GM12865 (cell line): Measurements from ENCODE around the gene MAMDC4.

Source experiments
- DNase-seq: peaks from one replicate; pipeline ENCODE4 v3.0.0; 2010; ENCODE audit warnings: low read depth
- H3K4me3 ChIP-seq: 2 replicates; pipeline ENCODE4 v1.5.1; 2011; ENCODE audit warnings: mild to moderate bottlenecking, low read depth, low read length, control low read depth
- TF ChIP-seq, protein P1 (sequence below): IDR thresholded peaks from 2 replicates; pipeline ENCODE4 v1.5.1; 2011; ENCODE audit warnings: low read length, control low read depth, low read depth, inconsistent platforms; ENCODE audit not compliant: insufficient read depth; ENCODE audit errors: missing control alignments

Gene MAMDC4

DNA sequence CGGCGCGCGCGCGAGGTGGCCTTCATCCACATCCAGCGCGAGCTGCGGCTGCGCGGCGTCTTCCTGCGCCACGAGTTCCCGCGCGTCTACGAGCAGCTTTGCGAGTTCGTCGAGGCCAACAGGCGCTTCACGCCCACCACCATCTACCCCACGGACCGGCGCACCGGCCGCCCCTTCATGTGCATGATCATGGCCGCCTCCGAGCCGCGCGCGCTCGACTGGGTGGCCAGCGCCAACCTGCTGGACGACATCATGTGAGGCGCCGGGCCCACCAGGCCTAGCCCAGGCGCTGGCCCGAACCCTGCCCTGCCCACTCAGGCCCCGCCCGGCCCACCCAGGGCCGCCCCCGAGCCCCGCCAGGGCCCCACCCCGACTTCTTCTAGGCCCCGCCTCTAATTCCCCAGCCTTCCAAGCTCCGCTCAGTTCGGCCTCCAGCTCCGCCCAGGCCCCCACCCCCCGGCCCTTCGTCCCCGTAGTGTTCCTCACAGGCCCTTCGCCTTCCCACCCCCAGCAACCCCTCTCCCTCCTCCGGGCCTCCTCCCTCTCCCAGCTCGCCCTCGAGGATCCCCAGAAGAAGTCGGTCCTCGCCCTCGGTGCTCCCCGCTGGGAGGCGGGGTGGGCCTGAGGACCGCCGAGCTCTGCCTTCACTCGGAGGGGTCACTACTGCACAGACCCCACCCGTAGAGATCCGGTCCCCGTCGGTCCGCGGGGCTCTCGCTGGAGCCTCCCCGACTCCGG lies 4.9 kb upstream of the MAMDC4 start:
- peak overlapping the region; percentile 70 for H3K4me3 ChIP-seq
- TF ChIP-seq, protein P1, sequence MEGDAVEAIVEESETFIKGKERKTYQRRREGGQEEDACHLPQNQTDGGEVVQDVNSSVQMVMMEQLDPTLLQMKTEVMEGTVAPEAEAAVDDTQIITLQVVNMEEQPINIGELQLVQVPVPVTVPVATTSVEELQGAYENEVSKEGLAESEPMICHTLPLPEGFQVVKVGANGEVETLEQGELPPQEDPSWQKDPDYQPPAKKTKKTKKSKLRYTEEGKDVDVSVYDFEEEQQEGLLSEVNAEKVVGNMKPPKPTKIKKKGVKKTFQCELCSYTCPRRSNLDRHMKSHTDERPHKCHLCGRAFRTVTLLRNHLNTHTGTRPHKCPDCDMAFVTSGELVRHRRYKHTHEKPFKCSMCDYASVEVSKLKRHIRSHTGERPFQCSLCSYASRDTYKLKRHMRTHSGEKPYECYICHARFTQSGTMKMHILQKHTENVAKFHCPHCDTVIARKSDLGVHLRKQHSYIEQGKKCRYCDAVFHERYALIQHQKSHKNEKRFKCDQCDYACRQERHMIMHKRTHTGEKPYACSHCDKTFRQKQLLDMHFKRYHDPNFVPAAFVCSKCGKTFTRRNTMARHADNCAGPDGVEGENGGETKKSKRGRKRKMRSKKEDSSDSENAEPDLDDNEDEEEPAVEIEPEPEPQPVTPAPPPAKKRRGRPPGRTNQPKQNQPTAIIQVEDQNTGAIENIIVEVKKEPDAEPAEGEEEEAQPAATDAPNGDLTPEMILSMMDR, result no peak
- DNase-seq, result peak; percentile 30

DNA sequence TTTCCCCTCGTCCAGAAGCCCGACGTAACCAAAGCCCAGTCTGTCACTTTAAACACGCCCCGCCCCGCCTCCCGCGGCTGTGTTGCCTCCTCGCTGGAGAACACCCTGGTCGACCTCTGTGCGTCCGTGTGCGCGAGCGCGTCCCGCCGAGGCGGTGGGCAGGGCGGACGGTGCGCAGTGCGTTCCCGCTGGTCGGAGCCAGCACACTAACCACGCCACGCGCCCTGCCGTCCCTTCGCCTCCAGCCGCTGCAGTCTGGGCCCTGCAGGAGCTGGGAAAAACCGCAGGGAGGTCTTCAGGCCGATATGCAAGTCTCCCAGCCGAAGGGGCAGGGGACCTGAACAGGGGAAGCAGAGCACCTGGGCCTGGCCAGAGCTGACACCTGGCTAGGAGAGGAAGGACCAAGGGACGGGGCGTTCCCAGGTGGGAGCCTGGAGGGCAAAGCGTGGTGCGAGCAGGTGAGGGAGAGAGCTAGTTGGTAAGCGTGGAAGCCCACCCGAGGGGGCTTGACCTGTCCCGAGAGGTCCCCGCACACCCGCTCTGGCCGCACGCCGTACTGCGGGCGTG lies 4.2 kb upstream of the MAMDC4 start:
- TF ChIP-seq, protein P1, result no peak
- peak; percentile 91 for DNase-seq
- peak overlapping the region; percentile 70 for H3K4me3 ChIP-seq

DNA sequence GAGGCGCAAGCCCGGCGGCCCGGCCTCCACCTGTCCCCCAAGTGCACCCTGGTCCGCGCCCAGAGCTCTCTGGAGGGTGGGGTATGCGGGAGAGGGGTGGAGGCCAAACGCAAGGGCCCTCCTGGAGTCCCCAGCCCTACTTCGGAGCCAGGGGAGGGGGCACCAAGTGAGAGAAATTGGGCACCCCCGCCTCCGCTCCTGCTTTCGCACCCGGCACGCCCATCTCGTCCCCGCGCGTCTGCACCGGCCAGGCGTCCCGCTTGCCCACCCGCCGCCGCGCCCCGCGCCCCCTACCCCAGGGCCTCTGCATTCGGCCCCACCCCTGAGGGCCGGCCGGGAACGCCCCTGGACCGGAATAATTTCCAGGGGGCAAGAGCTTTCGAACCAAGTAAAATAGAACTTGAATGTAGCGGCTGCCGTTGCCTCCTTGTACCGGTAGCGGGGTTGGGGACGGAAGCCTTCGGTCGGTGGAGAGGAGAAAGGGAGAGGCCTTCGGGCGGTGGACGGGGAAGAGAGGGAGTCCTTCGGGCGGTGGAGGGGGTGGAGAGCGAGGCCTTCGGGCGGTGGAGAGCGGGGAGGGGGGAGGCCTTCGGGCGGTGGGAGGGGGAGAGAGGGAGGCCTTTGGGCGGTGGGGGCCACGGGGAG lies 3.6 kb upstream of the MAMDC4 start:
- TF ChIP-seq, protein P1, result no peak
- DNase-seq, result peak; percentile 61
- H3K4me3 ChIP-seq, result peak overlapping the region; percentile 70

DNA sequence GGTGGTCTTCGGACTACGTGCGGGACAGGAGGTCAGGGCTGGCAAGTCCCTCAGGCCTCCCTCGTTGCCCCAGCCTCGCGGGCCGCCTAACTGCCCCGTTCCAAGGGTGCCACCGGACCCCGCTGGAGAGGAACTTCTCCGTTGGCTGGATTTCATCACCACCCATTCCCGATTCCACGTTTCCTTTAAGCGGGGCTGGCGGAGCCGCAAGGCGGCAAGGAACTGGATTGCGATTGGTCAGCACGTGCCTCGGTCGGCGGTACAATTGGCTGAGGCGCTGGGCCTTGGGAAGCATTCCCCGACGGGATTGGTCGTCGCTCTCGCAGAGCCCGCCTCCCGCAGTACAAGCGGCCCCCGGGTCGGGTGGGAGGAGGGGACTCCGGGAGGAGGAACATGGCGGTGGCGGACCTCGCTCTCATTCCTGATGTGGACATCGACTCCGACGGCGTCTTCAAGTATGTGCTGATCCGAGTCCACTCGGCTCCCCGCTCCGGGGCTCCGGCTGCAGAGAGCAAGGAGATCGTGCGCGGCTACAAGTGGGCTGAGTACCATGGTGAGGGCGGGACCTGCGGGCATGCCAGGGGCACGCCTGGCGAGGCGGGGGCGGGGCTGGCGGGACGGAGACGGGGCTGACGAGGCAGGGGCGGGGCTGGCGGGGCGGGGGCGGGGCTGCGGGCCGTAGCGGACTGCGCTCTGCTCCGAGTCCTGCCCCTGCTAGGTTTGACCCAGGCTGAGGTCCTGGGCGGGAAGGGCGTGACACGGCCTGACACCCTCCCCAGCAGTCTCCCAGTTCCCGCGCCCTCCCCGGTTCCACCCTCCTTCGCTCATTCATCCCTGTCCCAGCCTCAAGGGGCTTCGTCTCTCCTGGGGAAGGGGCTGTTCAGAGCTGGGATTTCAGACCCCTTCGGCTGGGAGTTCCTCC lies 2.8 kb upstream of the MAMDC4 start, which contains the start of gene PHPT1:
Gene PHPT1, plus strand, starts transcription at position 372 of the 922 bp plus-strand sequence. Its CDS starts 22 bp downstream, at position 394.
- H3K4me3 ChIP-seq, result peak within 1 kb of the TSS; percentile 70
- TF ChIP-seq, protein P1, result no peak
- DNase-seq, result peak; percentile 99

DNA sequence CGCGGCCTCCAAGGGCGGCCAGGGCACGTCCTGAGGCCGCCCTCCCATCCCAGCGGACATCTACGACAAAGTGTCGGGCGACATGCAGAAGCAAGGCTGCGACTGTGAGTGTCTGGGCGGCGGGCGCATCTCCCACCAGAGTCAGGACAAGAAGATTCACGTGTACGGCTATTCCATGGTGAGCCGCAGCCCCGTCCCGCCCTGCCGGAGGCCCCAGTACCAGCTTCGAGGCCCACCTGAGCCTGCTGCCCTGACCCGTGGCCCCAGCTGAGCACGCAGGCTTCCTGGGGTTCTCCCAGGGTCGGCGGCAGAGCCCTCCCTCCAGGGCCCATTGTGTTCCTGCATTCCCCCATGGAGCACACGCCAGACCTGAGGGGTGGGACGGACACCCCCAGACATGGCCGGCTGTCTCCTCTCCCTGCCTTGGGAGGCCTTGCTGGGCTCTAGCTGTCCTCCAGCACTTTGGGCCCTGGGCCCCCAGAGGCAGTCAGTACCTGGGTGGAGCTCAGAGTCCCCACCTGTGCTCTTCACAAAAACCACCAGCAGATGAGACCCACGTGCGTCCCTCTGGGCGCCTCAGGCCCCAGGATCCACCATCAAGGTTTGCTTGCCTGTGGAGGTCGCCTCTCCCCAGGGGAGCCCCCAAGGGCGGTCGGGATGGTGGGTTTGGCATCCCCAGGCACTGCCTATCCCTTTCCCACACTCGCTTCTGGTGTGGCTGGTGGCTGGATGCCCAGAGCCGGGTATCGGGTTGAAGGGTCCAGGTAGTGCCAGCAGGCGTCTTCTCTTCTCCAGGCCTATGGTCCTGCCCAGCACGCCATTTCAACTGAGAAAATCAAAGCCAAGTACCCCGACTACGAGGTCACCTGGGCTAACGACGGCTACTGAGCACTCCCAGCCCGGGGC lies 1.9 kb upstream of the MAMDC4 start:
- H3K4me3 ChIP-seq, result peak overlapping the region; percentile 70
- no peak for DNase-seq
- TF ChIP-seq, protein P1, result no peak
